Measurements from ENCODE around the gene MYEOV.

DNA sequence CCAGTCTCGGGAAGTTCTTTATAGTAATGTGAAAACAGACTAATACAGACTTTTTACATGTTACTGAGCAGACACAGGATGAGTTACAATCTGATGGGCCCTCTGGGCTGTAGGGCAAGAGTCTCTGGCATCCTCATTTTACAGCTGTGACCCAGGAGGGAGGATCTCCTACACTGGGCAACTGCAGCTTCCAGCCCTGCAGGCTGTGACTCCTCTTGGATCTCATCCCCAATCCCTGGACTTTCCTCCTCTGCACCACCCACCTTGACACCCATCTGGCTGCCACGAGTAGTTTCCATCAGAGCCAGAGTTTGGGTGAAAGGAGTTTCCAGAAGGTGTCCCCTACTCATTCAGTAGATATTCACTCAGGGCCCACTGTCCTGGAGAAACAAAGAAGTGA, 48.9 kb upstream of the MYEOV start:
- TF ChIP-seq ELF4 (CRISPR knock-in tag; IDR thresholded peaks at IDR 0.05; ENCODE audit: low read depth) = no peak
- no peak for TF ChIP-seq USF1 (CRISPR knock-in tag; IDR thresholded peaks at IDR 0.05)
- TF ChIP-seq, protein P1, sequence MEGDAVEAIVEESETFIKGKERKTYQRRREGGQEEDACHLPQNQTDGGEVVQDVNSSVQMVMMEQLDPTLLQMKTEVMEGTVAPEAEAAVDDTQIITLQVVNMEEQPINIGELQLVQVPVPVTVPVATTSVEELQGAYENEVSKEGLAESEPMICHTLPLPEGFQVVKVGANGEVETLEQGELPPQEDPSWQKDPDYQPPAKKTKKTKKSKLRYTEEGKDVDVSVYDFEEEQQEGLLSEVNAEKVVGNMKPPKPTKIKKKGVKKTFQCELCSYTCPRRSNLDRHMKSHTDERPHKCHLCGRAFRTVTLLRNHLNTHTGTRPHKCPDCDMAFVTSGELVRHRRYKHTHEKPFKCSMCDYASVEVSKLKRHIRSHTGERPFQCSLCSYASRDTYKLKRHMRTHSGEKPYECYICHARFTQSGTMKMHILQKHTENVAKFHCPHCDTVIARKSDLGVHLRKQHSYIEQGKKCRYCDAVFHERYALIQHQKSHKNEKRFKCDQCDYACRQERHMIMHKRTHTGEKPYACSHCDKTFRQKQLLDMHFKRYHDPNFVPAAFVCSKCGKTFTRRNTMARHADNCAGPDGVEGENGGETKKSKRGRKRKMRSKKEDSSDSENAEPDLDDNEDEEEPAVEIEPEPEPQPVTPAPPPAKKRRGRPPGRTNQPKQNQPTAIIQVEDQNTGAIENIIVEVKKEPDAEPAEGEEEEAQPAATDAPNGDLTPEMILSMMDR (IDR thresholded peaks at IDR 0.05) = no peak
- TF ChIP-seq, protein P2, sequence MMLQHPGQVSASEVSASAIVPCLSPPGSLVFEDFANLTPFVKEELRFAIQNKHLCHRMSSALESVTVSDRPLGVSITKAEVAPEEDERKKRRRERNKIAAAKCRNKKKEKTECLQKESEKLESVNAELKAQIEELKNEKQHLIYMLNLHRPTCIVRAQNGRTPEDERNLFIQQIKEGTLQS (CRISPR knock-in tag; conservative IDR thresholded peaks at IDR 0.05) = no peak
- TF ChIP-seq IRF2 (CRISPR knock-in tag; IDR thresholded peaks at IDR 0.05; ENCODE audit: borderline replicate concordance, low read depth) = no peak
- no peak for TF ChIP-seq KAT7 (CRISPR knock-in tag; IDR thresholded peaks at IDR 0.05; ENCODE audit: borderline replicate concordance)
- no peak for TF ChIP-seq SP1 (CRISPR knock-in tag; conservative IDR thresholded peaks at IDR 0.05)
- no peak for TF ChIP-seq ESRRA (CRISPR knock-in tag; IDR thresholded peaks at IDR 0.05; ENCODE audit: borderline replicate concordance)
- TF ChIP-seq, protein P3, sequence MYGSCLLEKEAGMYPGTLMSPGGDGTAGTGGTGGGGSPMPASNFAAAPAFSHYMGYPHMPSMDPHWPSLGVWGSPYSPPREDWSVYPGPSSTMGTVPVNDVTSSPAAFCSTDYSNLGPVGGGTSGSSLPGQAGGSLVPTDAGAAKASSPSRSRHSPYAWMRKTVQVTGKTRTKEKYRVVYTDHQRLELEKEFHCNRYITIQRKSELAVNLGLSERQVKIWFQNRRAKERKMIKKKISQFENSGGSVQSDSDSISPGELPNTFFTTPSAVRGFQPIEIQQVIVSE (CRISPR knock-in tag; IDR thresholded peaks at IDR 0.05; ENCODE audit: borderline replicate concordance) = no peak
- no peak for TF ChIP-seq ZNF121 (CRISPR knock-in tag; IDR thresholded peaks at IDR 0.05)
- no peak for TF ChIP-seq ZNF138 (CRISPR knock-in tag; conservative IDR thresholded peaks at IDR 0.05)
- TF ChIP-seq, protein P4, sequence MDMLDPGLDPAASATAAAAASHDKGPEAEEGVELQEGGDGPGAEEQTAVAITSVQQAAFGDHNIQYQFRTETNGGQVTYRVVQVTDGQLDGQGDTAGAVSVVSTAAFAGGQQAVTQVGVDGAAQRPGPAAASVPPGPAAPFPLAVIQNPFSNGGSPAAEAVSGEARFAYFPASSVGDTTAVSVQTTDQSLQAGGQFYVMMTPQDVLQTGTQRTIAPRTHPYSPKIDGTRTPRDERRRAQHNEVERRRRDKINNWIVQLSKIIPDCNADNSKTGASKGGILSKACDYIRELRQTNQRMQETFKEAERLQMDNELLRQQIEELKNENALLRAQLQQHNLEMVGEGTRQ (CRISPR knock-in tag; IDR thresholded peaks at IDR 0.05) = no peak
- TF ChIP-seq OVOL2 (CRISPR knock-in tag; IDR thresholded peaks at IDR 0.05; ENCODE audit: borderline replicate concordance) = no peak

Data from WTC11 (cell line).